ENCODE results near the gene PRDM5.
A peak's percentile ranks its signal among the peaks of the same experiment; 100 is the strongest.

Gene PRDM5

GRCh38 chr4:120877021-120877420 lies 45.5 kb downstream of the PRDM5 start:
- DNase-seq (no peak), ATAC-seq (no peak)
- Mint-ChIP-seq H3K4me1 (no peaks in the 10 kb centered on the region), H3K27me3 (no peaks in the 10 kb centered on the region), H3K27ac (no peak overlapping the region), H3K4me3 (no peak overlapping the region), H3K9me3 (no peaks in the 10 kb centered on the region)

- no peak overlapping the region for H3K4me3 Mint-ChIP-seq
- DNase-seq (no peak), ATAC-seq (no peak)
- peaks cover 5% of the 10 kb centered on the region for H3K4me1 Mint-ChIP-seq
- H3K27me3 Mint-ChIP-seq: no peaks in the 10 kb centered on the region
- no peaks in the 10 kb centered on the region for H3K9me3 Mint-ChIP-seq
- no peak overlapping the region for H3K27ac Mint-ChIP-seq
Measured at GRCh38 chr4:120874792-120875774, 47.4 kb downstream of the PRDM5 start.

- no peak overlapping the region for H3K4me3 Mint-ChIP-seq
- peaks cover 11% of the 10 kb centered on the region for H3K4me1 Mint-ChIP-seq
- DNase-seq: no peak
- no peaks in the 10 kb centered on the region for H3K9me3 Mint-ChIP-seq
- H3K27me3 Mint-ChIP-seq: no peaks in the 10 kb centered on the region
- H3K27ac Mint-ChIP-seq: no peak overlapping the region
- ATAC-seq: no peak
Measured at GRCh38 chr4:120873554-120873953, 49.0 kb downstream of the PRDM5 start.

- Mint-ChIP-seq H3K9me3 (no peaks in the 10 kb centered on the region), H3K4me3 (no peak overlapping the region), H3K4me1 (peaks cover 11% of the 10 kb centered on the region), H3K27me3 (no peaks in the 10 kb centered on the region), H3K27ac (peak overlapping the region in 1 of 2 donors; percentile 48)
- DNase-seq (no peak), ATAC-seq (no peak)
Measured at GRCh38 chr4:120871173-120871572, 51.4 kb downstream of the PRDM5 start.

GRCh38 chr4:120870279-120870673 lies 52.2 kb downstream of the PRDM5 start:
- no peak overlapping the region for H3K4me3 Mint-ChIP-seq
- H3K27ac Mint-ChIP-seq: no peak overlapping the region
- peaks cover 11% of the 10 kb centered on the region for H3K4me1 Mint-ChIP-seq
- H3K9me3 Mint-ChIP-seq: no peaks in the 10 kb centered on the region
- no peaks in the 10 kb centered on the region for H3K27me3 Mint-ChIP-seq
- no peak for DNase-seq
- no peak for ATAC-seq

GRCh38 chr4:120869613-120870278 lies 52.8 kb downstream of the PRDM5 start:
- no peak for ATAC-seq
- no peak for DNase-seq
- peaks cover 11% of the 10 kb centered on the region for H3K4me1 Mint-ChIP-seq
- H3K27ac Mint-ChIP-seq: no peak overlapping the region
- no peaks in the 10 kb centered on the region for H3K27me3 Mint-ChIP-seq
- H3K4me3 Mint-ChIP-seq: no peak overlapping the region
- no peaks in the 10 kb centered on the region for H3K9me3 Mint-ChIP-seq

- Mint-ChIP-seq H3K27me3 (no peaks in the 10 kb centered on the region), H3K9me3 (no peaks in the 10 kb centered on the region), H3K4me3 (no peak overlapping the region), H3K4me1 (peaks cover 11% of the 10 kb centered on the region), H3K27ac (no peak overlapping the region)
- no peak for DNase-seq
- no peak for ATAC-seq
Measured at GRCh38 chr4:120867506-120867905, 55.0 kb downstream of the PRDM5 start.

GRCh38 chr4:120865985-120866384 lies 56.5 kb downstream of the PRDM5 start:
- H3K27me3 Mint-ChIP-seq: peaks cover 7% of the 10 kb centered on the region
- DNase-seq (no peak), ATAC-seq (no peak)
- H3K27ac Mint-ChIP-seq: no peak overlapping the region
- no peak overlapping the region for H3K4me3 Mint-ChIP-seq
- H3K4me1 Mint-ChIP-seq: peaks cover 11% of the 10 kb centered on the region
- no peaks in the 10 kb centered on the region for H3K9me3 Mint-ChIP-seq

- peaks cover 7% of the 10 kb centered on the region for H3K27me3 Mint-ChIP-seq
- H3K27ac Mint-ChIP-seq: no peak overlapping the region
- DNase-seq (no peak), ATAC-seq (no peak)
- peaks cover 5% of the 10 kb centered on the region for H3K4me1 Mint-ChIP-seq
- H3K4me3 Mint-ChIP-seq: no peak overlapping the region
- H3K9me3 Mint-ChIP-seq: no peaks in the 10 kb centered on the region
Measured at GRCh38 chr4:120864969-120865368, 57.6 kb downstream of the PRDM5 start.

GRCh38 chr4:120862432-120862831 lies 60.1 kb downstream of the PRDM5 start:
- no peak for DNase-seq
- H3K27me3 Mint-ChIP-seq: peaks cover 7% of the 10 kb centered on the region
- peaks cover 15% of the 10 kb centered on the region for H3K4me1 Mint-ChIP-seq
- peak overlapping the region in 1 of 2 donors; percentile 67 for H3K27ac Mint-ChIP-seq
- H3K9me3 Mint-ChIP-seq: no peaks in the 10 kb centered on the region
- ATAC-seq: no peak
- H3K4me3 Mint-ChIP-seq: no peak overlapping the region

- no peak overlapping the region for H3K27ac Mint-ChIP-seq
- H3K27me3 Mint-ChIP-seq: peaks cover 7% of the 10 kb centered on the region
- no peak for ATAC-seq
- peaks cover 20% of the 10 kb centered on the region for H3K4me1 Mint-ChIP-seq
- no peaks in the 10 kb centered on the region for H3K9me3 Mint-ChIP-seq
- no peak for DNase-seq
- H3K4me3 Mint-ChIP-seq: no peak overlapping the region
Measured at GRCh38 chr4:120861852-120862251, 60.7 kb downstream of the PRDM5 start.

- peaks cover 32% of the 10 kb centered on the region for H3K4me1 Mint-ChIP-seq
- ATAC-seq (peak; percentile 72), DNase-seq (no peak)
- no peak overlapping the region for H3K4me3 Mint-ChIP-seq
- peaks cover 7% of the 10 kb centered on the region for H3K27me3 Mint-ChIP-seq
- H3K9me3 Mint-ChIP-seq: no peaks in the 10 kb centered on the region
- no peak overlapping the region for H3K27ac Mint-ChIP-seq
Measured at GRCh38 chr4:120858776-120859175, 63.8 kb downstream of the PRDM5 start.

GRCh38 chr4:120857312-120857711 lies 65.2 kb downstream of the PRDM5 start:
- H3K9me3 Mint-ChIP-seq: no peaks in the 10 kb centered on the region
- H3K4me3 Mint-ChIP-seq: no peak overlapping the region
- peaks cover 32% of the 10 kb centered on the region for H3K4me1 Mint-ChIP-seq
- H3K27me3 Mint-ChIP-seq: peaks cover 7% of the 10 kb centered on the region
- H3K27ac Mint-ChIP-seq: peak overlapping the region in 1 of 2 donors; percentile 61
- DNase-seq: no peak
- ATAC-seq: no peak

- no peaks in the 10 kb centered on the region for H3K27me3 Mint-ChIP-seq
- DNase-seq (no peak), ATAC-seq (no peak)
- peaks cover 32% of the 10 kb centered on the region for H3K4me1 Mint-ChIP-seq
- H3K9me3 Mint-ChIP-seq: no peaks in the 10 kb centered on the region
- H3K4me3 Mint-ChIP-seq: no peak overlapping the region
- H3K27ac Mint-ChIP-seq: peak overlapping the region in 1 of 2 donors; percentile 68
Measured at GRCh38 chr4:120856294-120856693, 66.2 kb downstream of the PRDM5 start.

- Mint-ChIP-seq H3K27ac (no peak overlapping the region), H3K4me1 (peaks cover 32% of the 10 kb centered on the region), H3K4me3 (no peak overlapping the region), H3K9me3 (no peaks in the 10 kb centered on the region), H3K27me3 (no peaks in the 10 kb centered on the region)
- DNase-seq (no peak), ATAC-seq (peak; percentile 93)
Measured at GRCh38 chr4:120855307-120856001, 67.1 kb downstream of the PRDM5 start.
